Mucosa of stomach (tissue), 1 donor: ENCODE measurements around the gene DOK6.

Source experiments
- H3K27me3 ChIP-seq: one replicate; pipeline ENCODE4 v1.7.0; 2013; ENCODE audit warnings: mild to moderate bottlenecking, low read length; ENCODE audit not compliant: control insufficient read depth, insufficient read depth
- H3K36me3 ChIP-seq: one replicate; pipeline ENCODE4 v1.7.0; 2013; ENCODE audit warnings: low read length; ENCODE audit not compliant: control insufficient read depth, insufficient read depth
- H3K4me1 ChIP-seq: one replicate; pipeline ENCODE4 v1.7.0; 2013; ENCODE audit warnings: mild to moderate bottlenecking, low read length; ENCODE audit not compliant: control insufficient read depth, insufficient read depth
- H3K4me3 ChIP-seq: one replicate; pipeline ENCODE4 v1.7.0; 2013; ENCODE audit warnings: low read length
- H3K9ac ChIP-seq: one replicate; pipeline ENCODE4 v1.7.0; 2013; ENCODE audit warnings: mild to moderate bottlenecking, low read length, moderate library complexity
- H3K9me3 ChIP-seq: one replicate; pipeline ENCODE4 v1.7.0; 2013; ENCODE audit warnings: mild to moderate bottlenecking, low read length, moderate library complexity; ENCODE audit not compliant: control insufficient read depth
- donor health status: Pancreatic carcinoma.

Gene DOK6

GRCh38 chr18:69447886-69448285 is 47.2 kb downstream of the DOK6 start:
- Histone ChIP-seq H3K9me3 (no peaks in the 10 kb centered on the region), H3K4me3 (no peak overlapping the region), H3K27me3 (no peaks in the 10 kb centered on the region), H3K36me3 (no peaks in the 10 kb centered on the region), H3K9ac (no peak overlapping the region), H3K4me1 (no peaks in the 10 kb centered on the region)

- Histone ChIP-seq H3K36me3 (no peaks in the 10 kb centered on the region), H3K4me1 (no peaks in the 10 kb centered on the region), H3K4me3 (no peak overlapping the region), H3K9me3 (no peaks in the 10 kb centered on the region), H3K27me3 (no peaks in the 10 kb centered on the region), H3K9ac (no peak overlapping the region)
These were observed 54.4 kb downstream of the DOK6 start for GRCh38 chr18:69455125-69455524.

DNA sequence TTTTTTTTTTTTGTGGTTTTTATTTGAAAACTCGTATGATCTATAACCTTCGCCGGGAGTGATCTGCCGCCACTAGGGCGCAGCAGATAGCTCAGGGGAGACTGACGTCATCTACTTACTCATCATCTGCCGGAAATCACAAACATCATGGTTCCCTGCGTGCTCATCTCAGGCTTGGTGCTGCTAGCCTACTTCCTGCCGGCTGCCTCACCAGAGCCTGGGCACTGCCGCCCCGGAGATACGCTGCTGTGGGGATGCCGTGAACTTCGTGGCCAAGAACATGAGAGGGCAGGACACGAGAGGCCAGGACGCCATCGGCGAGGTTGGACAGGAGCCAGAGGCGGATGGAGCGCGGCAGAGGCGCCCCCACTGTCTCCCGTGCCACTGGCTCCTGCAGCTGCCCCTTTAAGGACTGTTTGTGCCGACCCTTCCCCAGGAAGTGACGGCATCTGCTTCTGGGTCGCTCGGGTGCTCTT is 68.8 kb downstream of the DOK6 start:
- Histone ChIP-seq H3K4me3 (no peak overlapping the region), H3K36me3 (no peaks in the 10 kb centered on the region)

DNA sequence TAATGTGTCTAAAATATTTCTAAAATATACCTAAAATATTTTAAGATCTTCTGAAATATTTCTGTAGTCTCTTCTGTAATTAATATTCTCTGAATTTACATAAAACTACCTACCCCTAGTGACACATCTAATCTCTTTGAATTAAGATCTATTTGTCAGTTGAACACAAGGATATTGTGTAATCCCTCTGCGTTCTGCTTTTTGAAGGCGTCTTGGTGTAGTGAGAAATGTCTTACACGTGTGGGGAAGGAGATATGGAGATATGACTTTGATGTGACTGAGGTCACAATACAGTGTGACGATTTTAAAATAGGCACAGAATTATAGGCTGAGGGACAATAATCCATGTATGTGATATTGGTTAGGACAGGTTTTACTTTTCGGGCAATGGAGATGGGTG is 79.8 kb downstream of the DOK6 start:
- H3K27me3 ChIP-seq = no peaks in the 10 kb centered on the region
- H3K9me3 ChIP-seq = no peaks in the 10 kb centered on the region
- H3K4me1 ChIP-seq = no peaks in the 10 kb centered on the region
- no peak overlapping the region for H3K9ac ChIP-seq
- H3K36me3 ChIP-seq = no peaks in the 10 kb centered on the region
- H3K4me3 ChIP-seq = no peak overlapping the region

More for the DNA sequence above, 68.8 kb downstream of the DOK6 start:
- no peaks in the 10 kb centered on the region for H3K4me1 ChIP-seq
- H3K9me3 ChIP-seq = no peaks in the 10 kb centered on the region
- no peaks in the 10 kb centered on the region for H3K27me3 ChIP-seq
- no peak overlapping the region for H3K9ac ChIP-seq

GRCh38 chr18:69483574-69483973 is 82.9 kb downstream of the DOK6 start:
- H3K9me3 ChIP-seq = no peaks in the 10 kb centered on the region
- H3K27me3 ChIP-seq = no peaks in the 10 kb centered on the region
- H3K4me1 ChIP-seq = no peaks in the 10 kb centered on the region
- H3K9ac ChIP-seq = no peak overlapping the region
- no peak overlapping the region for H3K4me3 ChIP-seq
- H3K36me3 ChIP-seq = no peaks in the 10 kb centered on the region

DNA sequence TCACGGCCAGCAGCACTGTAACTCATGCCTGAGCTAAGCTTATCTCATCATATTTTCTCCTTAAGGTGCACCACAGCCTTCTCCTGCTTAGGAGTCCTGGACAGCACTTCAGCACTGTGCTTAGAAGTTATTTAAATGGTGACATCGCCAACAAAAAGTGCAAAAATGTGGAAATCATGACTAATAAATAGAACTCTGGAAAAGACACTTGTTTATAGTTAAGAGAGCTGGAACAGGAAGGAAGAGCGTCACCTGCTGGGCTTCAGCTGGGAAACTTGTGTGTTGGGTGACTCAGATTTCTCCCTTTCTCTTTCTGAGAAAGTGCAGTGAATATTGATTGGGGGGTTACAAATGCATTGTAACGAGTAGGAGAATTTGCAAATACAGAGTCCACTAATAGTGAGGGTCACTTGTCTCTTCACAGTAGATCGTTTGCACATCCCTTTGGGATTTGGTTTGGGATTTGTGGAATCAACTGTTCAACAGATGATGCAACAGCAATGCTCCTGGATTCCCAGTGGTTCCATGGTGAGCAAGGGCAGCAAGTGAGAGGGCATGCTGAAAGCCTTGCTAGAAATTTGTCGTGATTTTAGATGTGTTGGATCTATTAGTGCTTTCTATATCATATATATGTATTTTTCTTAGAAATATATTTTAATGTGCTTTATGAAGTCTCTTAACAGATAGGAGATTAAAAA is 84.2 kb downstream of the DOK6 start:
- Histone ChIP-seq H3K4me1 (no peaks in the 10 kb centered on the region), H3K36me3 (no peaks in the 10 kb centered on the region), H3K9ac (no peak overlapping the region), H3K27me3 (no peaks in the 10 kb centered on the region), H3K4me3 (no peak overlapping the region), H3K9me3 (no peaks in the 10 kb centered on the region)

DNA sequence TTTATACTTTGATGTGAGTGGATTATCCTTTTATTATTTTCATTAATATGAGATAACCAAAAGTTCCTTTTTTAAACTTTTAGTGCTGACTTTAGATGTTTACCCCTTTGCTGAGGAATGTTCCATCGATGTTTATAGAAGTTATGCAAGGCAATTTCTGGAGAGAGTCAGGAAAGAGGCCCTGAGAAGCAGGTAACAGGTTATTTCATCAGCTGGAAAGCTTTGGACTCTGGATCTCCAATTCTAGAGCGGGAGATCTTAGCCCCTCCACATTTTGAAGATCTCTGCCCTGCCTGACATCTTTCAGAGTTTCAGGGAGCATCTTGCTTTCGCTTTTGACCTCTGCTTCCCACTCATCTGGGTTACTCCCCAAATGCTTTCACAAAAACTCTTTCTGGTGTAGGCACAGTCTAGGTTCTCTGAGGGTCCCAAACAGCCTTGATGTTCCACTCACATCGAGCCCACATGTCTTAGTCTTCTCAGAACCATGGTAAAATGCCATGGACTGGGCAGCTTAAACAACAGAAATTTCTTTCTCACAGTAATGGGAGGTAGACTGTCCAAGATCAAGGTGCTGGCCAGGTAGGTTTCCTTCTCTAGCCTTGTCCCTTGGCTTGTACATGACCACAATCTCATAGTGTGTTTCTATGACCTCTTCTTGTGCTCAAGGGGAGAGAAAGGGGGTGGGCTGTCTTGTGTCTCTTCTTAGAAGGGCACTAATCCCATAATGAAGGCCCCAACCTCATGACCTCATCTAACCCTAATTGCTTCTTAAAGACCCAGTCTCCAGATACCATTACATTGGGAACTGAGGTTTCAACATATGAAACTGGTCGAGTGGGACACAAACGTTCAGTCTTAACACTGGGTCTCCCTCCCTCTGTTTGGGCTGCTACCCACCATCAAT is 87.1 kb downstream of the DOK6 start:
- Histone ChIP-seq H3K4me3 (no peak overlapping the region), H3K36me3 (no peaks in the 10 kb centered on the region), H3K4me1 (no peaks in the 10 kb centered on the region)

DNA sequence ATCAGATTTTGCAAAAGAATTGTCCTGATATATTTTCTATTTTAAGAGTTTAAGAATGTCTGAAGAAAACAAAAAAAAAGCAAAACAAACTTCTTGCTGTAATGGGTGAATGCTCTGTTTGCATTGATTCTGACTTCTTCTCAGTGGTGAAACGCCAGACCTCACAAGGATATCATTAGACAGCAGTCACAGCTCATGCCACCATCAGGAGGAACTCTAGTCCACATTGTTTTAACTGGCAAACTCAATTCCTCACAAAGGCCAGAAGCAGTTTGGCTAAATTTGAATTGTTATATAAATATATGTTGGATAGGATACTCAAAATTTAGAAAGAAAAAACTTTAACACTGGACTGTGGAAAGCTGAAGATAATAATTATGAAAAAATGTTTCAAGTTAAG is 89.4 kb downstream of the DOK6 start:
- no peak overlapping the region for H3K4me3 ChIP-seq
- H3K9ac ChIP-seq = no peak overlapping the region
- no peaks in the 10 kb centered on the region for H3K36me3 ChIP-seq
- no peaks in the 10 kb centered on the region for H3K9me3 ChIP-seq
- no peaks in the 10 kb centered on the region for H3K27me3 ChIP-seq
- H3K4me1 ChIP-seq = no peaks in the 10 kb centered on the region

More for the DNA sequence above, 87.1 kb downstream of the DOK6 start:
- H3K9me3 ChIP-seq = no peaks in the 10 kb centered on the region
- H3K27me3 ChIP-seq = no peaks in the 10 kb centered on the region
- H3K9ac ChIP-seq = no peak overlapping the region

DNA sequence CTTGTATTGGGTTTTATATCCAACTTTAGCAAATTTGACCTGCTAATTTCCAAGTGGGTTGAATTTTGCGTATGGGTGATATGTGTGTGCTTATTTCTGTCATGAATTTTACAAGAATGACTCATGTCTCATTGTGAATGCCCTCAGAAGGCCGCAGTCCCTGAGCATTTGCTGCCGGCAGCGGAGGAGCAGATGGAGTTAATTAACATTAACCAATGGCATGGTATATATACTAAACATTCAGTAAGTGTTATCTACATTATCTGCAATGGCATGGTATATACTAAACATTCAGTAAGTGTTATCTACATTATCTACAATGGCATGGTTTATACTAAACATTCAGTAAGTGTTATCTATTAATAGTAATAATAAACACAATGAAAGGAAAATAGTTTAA is 90.1 kb downstream of the DOK6 start:
- Histone ChIP-seq H3K4me1 (no peaks in the 10 kb centered on the region), H3K27me3 (no peaks in the 10 kb centered on the region), H3K9ac (no peak overlapping the region), H3K4me3 (no peak overlapping the region), H3K36me3 (no peaks in the 10 kb centered on the region), H3K9me3 (no peaks in the 10 kb centered on the region)

DNA sequence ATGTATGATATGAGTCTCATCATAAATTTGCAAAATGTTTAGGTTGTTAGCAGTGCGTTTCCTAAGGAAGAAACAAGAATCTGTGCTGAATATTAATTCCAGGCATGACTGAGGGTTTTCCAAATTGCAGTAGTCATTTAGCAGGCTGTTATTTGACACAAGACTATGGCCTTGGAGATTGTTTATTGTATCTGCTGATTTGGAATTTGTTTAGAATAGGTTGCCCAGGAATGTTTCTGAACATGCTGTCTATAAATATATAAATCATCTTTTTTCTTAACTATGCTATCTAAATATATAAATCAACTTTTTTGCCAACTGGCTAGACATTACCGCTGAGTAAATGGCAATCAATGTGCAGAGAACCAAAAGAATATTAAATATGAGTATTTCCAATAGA is 90.9 kb downstream of the DOK6 start:
- Histone ChIP-seq H3K27me3 (no peaks in the 10 kb centered on the region), H3K9ac (no peak overlapping the region), H3K4me3 (no peak overlapping the region), H3K36me3 (no peaks in the 10 kb centered on the region), H3K9me3 (no peaks in the 10 kb centered on the region), H3K4me1 (no peaks in the 10 kb centered on the region)

- no peaks in the 10 kb centered on the region for H3K4me1 ChIP-seq
- H3K9me3 ChIP-seq = no peaks in the 10 kb centered on the region
- no peaks in the 10 kb centered on the region for H3K36me3 ChIP-seq
- H3K4me3 ChIP-seq = no peak overlapping the region
- no peak overlapping the region for H3K9ac ChIP-seq
- H3K27me3 ChIP-seq = no peaks in the 10 kb centered on the region
These were observed 92.2 kb downstream of the DOK6 start for GRCh38 chr18:69492861-69493260.

GRCh38 chr18:69494841-69495240 is 94.2 kb downstream of the DOK6 start:
- H3K9me3 ChIP-seq = no peaks in the 10 kb centered on the region
- no peaks in the 10 kb centered on the region for H3K27me3 ChIP-seq
- no peaks in the 10 kb centered on the region for H3K4me1 ChIP-seq
- H3K4me3 ChIP-seq = no peak overlapping the region
- H3K9ac ChIP-seq = no peak overlapping the region
- H3K36me3 ChIP-seq = no peaks in the 10 kb centered on the region
